Measurements from ENCODE around the gene RPL37.
"Not testable (repeated sequence)": the region's sequence is repeated elsewhere in the genome, so short reads cannot be mapped to it uniquely, and the experiment has no call there.

Gene RPL37

GRCh38 chr5:40834849-40835787 lies at the start of gene RPL37:
Gene RPL37, minus strand, starts transcription at chr5:40835222. Its CDS starts 37 bp downstream, at chr5:40835185.
- DNase-seq (ENCODE audit: low read depth), result peak; percentile 78

- not testable (repeated sequence) for DNase-seq (ENCODE audit: low read depth)
Observed at GRCh38 chr5:40883051-40883450, 48.0 kb upstream of the RPL37 start.

GRCh38 chr5:40882291-40882690 lies 47.3 kb upstream of the RPL37 start:
- DNase-seq (ENCODE audit: low read depth), result no peak

GRCh38 chr5:40879163-40879942 lies 44.3 kb upstream of the RPL37 start:
- no peak for DNase-seq (ENCODE audit: low read depth)

- DNase-seq (ENCODE audit: low read depth), result no peak
Observed at GRCh38 chr5:40877371-40877988, 42.5 kb upstream of the RPL37 start.

- DNase-seq (ENCODE audit: low read depth), result no peak
Observed at GRCh38 chr5:40875958-40876357, 40.9 kb upstream of the RPL37 start.

- DNase-seq (ENCODE audit: low read depth), result no peak
Observed at GRCh38 chr5:40873286-40873880, 38.4 kb upstream of the RPL37 start.

- DNase-seq (ENCODE audit: low read depth), result not testable (repeated sequence)
Observed at GRCh38 chr5:40872253-40872652, 37.2 kb upstream of the RPL37 start.

GRCh38 chr5:40871177-40871576 lies 36.2 kb upstream of the RPL37 start:
- no peak for DNase-seq (ENCODE audit: low read depth)

GRCh38 chr5:40869384-40869783 lies 34.4 kb upstream of the RPL37 start:
- no peak for DNase-seq (ENCODE audit: low read depth)

- no peak for DNase-seq (ENCODE audit: low read depth)
Observed at GRCh38 chr5:40866844-40867243, 31.8 kb upstream of the RPL37 start.

GRCh38 chr5:40865004-40865403 lies 30.0 kb upstream of the RPL37 start:
- not testable (repeated sequence) for DNase-seq (ENCODE audit: low read depth)

GRCh38 chr5:40860711-40861110 lies 25.7 kb upstream of the RPL37 start:
- DNase-seq (ENCODE audit: low read depth), result no peak

- DNase-seq (ENCODE audit: low read depth), result no peak
Observed at GRCh38 chr5:40853632-40854192, 18.7 kb upstream of the RPL37 start.

- DNase-seq (ENCODE audit: low read depth), result no peak
Observed at GRCh38 chr5:40847525-40847924, 12.5 kb upstream of the RPL37 start.

- no peak for DNase-seq (ENCODE audit: low read depth)
Observed at GRCh38 chr5:40846371-40846770, 11.3 kb upstream of the RPL37 start.

- DNase-seq (ENCODE audit: low read depth), result no peak
Observed at GRCh38 chr5:40844565-40844964, 9.5 kb upstream of the RPL37 start.

- DNase-seq (ENCODE audit: low read depth), result no peak
Observed at GRCh38 chr5:40842351-40842750, 7.3 kb upstream of the RPL37 start.

GRCh38 chr5:40841068-40841805 lies 6.2 kb upstream of the RPL37 start, which contains the start of gene CARD6:
Gene CARD6, plus strand, starts transcription at chr5:40841367. Its CDS starts 16 bp downstream, at chr5:40841383.
- no peak for DNase-seq (ENCODE audit: low read depth)

GRCh38 chr5:40838086-40838485 lies 3.1 kb upstream of the RPL37 start:
- DNase-seq (ENCODE audit: low read depth), result no peak

GRCh38 chr5:40834391-40834848 lies 602 bp downstream of the RPL37 start:
- DNase-seq (ENCODE audit: low read depth), result peak; percentile 2
